Measurements from ENCODE around the gene DSCAML1. TPM values are rescaled to one million over a fixed set of nuclear protein-coding genes. Genes with fewer than 3 reads are reported as not detected.

Gene DSCAML1
- total RNA-seq, 1 experiment from 2014 or later = 0.15 TPM

- 0 out of 2 replicates have a peak overlapping the region, but pooled peaks have one; percentile 15 for H3K14ac ChIP-seq (ENCODE audit: insufficient read depth, low read length)
- H3K4me1 Mint-ChIP-seq = peaks cover 0 to 14% of the 10 kb centered on the region in 2 experiments; a peak in 2 of 4 replicates
- no peak overlapping the region for H2BK5ac ChIP-seq (ENCODE audit: insufficient read length, low read length)
- DNase-seq = peak; percentile 42
- no peaks in the 10 kb centered on the region for H4K20me1 ChIP-seq (ENCODE audit: control insufficient read depth, insufficient read depth, insufficient read length)
- TF ChIP-seq CTCF (conservative IDR thresholded peaks at IDR 0.05) = no peak
- no peak overlapping the region for H3K27ac ChIP-seq (ENCODE audit: insufficient read length, low read depth, low read length)
- H3K36me3 Mint-ChIP-seq (ENCODE audit: insufficient read depth in 1 of 3, low read depth in 3 of 3) = no peaks in the 10 kb centered on the region
- no peaks in the 10 kb centered on the region for H3K23me2 ChIP-seq (ENCODE audit: insufficient read length, low read depth, low read length, poor library complexity, severe bottlenecking)
- no peak overlapping the region for H4K91ac ChIP-seq (ENCODE audit: insufficient read length, low read depth, low read length)
- no peaks in the 10 kb centered on the region for H3K79me2 ChIP-seq (ENCODE audit: insufficient read depth, low read length)
- no peak overlapping the region for H3K4me3 Mint-ChIP-seq
- no peak overlapping the region for H3K4ac ChIP-seq (ENCODE audit: low read depth, low read length)
- H3K4me2 ChIP-seq (ENCODE audit: insufficient read depth, insufficient read length, low read length) = no peak overlapping the region
- no peaks in the 10 kb centered on the region for H3K9me3 ChIP-seq (ENCODE audit: control insufficient read depth, low read depth, low read length)
- H2AFZ ChIP-seq (ENCODE audit: low read length) = no peak overlapping the region
- no peaks in the 10 kb centered on the region for H3K4me1 ChIP-seq (ENCODE audit: insufficient read depth, low read length)
- no peak overlapping the region for H4K8ac ChIP-seq (replicated peaks; ENCODE audit: insufficient read length, low read depth, low read length)
- H3K23ac ChIP-seq (ENCODE audit: insufficient read length, low read depth, low read length) = no peak overlapping the region
- H2BK120ac ChIP-seq (ENCODE audit: low read depth, low read length, poor library complexity, severe bottlenecking) = no peak overlapping the region
- H2BK20ac ChIP-seq (ENCODE audit: low read depth, low read length, poor library complexity, severe bottlenecking) = no peak overlapping the region
- no peak overlapping the region for H3K56ac ChIP-seq (ENCODE audit: insufficient read length, low read depth, low read length)
- no peak overlapping the region; the same call in 1 of the 2 replicates for H2BK15ac ChIP-seq (ENCODE audit: low read depth, low read length)
- H2AK5ac ChIP-seq (ENCODE audit: insufficient read length, low read length) = no peak overlapping the region
- no CpG with 5 or more reads among the region's 20 CpGs for WGBS (ENCODE audit: extremely low coverage, insufficient read length, low lambda C conversion rate)
- H2BK12ac ChIP-seq (ENCODE audit: insufficient read length, low read depth, low read length) = no peak overlapping the region
- peaks cover 6% of the 10 kb centered on the region; the same call in 1 of the 2 replicates for H3K27me3 Mint-ChIP-seq (ENCODE audit: low read depth)
- H4K5ac ChIP-seq (ENCODE audit: insufficient read length, low read depth, low read length) = no peak overlapping the region
- no peaks in the 10 kb centered on the region for H3K27me3 ChIP-seq (ENCODE audit: insufficient read depth, low read length)
- H3K9me3 Mint-ChIP-seq = no peaks in the 10 kb centered on the region; a peak in 1 of 5 replicates
- no peaks in the 10 kb centered on the region for H3K79me1 ChIP-seq (ENCODE audit: insufficient read depth, low read depth, low read length, poor library complexity, severe bottlenecking)
- no peak overlapping the region for H3T11ph ChIP-seq (ENCODE audit: low read length)
- no peak overlapping the region; a peak in 1 of 7 replicates for H3K27ac Mint-ChIP-seq
- H3K9ac ChIP-seq (ENCODE audit: extremely low read depth, insufficient read length, low read length) = no peak overlapping the region
- H3K18ac ChIP-seq (ENCODE audit: insufficient read length, low read depth, low read length) = no peak overlapping the region
Measured at GRCh38 chr11:117643606-117644300, 153.3 kb downstream of the DSCAML1 start.

All from H9 (cell line).